HG03520 (cell line): ENCODE measurements around the gene CTNNA2.

ENCODE experiments used
- ATAC-seq: cut with Tn5 transposase; IDR thresholded peaks from one replicate; pipeline ENCODE4 v1.9.1; 2021; ENCODE audit warnings: mild to moderate bottlenecking, moderate library complexity; ENCODE audit not compliant: unreplicated experiment

CTNNA2 gene

DNA sequence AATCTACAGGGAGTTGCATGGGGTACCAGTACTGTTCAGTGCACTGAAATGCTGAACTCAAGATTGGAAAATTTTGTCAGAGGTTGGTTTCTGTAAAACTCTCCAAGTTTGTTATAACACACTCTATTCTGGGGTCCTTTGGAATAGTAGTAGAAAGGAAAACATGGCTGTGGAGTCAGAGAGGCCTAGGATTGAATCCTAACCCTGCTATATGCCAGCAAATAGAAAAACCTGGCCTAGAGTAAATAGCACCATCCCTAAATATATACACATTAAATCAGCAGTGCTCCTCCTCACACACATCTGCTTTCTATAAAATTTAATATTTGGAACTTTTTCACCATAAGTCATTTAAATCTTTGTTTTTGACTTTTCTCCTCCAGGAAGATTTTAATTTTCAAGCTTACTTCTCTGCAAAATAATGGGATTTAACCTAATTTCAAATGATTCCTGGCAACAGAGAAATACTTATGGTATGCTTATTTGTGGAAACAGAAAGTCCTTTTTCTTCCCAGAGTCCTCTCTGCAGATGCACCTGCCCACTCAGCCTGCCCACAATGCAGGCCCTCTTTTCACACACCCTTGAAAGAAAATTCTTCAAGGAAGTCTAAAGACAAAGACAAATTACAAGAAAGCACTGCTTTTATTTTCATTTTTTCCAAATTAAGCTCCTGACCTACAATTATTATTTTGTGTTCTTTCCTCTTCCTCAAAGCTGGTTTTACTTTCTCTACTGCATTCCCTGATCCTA, 989.2 kb downstream of the CTNNA2 start:
- ATAC-seq: no peak

DNA sequence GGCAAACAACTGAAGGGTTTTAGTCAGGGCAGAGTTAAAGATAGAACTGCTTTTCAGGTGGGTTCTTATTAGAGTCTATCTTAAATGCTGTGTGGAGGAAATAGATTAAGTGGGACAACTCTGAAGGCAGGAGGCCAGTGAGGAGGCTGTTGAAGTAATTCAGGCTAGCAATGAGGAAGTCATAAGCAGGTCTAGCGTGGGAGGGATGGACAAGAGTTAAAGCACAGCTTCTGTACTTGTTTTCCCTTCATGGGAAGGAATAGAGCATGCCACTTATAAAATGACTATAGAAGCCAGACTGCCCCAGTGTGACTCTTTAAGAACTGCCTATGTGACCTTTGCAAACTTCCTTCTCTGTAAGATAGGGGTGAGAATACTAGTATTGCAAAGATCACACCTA, 993.7 kb downstream of the CTNNA2 start:
- no peak for ATAC-seq

DNA sequence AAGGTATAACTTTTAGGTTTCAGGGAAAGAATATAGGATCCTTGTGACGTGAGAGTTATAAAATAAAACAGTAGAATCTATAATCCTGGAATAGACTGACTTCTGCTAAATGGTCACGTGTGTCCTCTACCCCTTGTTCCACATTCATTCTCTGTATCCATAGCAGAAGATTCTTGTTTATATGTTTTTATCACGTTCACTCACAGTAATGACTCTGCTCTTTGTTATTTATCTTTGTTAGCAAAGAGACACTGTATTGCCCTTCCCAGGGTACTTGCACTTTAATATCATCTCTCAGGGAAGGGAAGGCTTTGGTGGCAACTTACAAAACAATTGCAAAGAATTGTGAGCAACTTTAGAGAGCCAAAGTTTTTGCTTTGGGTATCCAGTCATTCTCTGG, 997.9 kb downstream of the CTNNA2 start:
- no peak for ATAC-seq

DNA sequence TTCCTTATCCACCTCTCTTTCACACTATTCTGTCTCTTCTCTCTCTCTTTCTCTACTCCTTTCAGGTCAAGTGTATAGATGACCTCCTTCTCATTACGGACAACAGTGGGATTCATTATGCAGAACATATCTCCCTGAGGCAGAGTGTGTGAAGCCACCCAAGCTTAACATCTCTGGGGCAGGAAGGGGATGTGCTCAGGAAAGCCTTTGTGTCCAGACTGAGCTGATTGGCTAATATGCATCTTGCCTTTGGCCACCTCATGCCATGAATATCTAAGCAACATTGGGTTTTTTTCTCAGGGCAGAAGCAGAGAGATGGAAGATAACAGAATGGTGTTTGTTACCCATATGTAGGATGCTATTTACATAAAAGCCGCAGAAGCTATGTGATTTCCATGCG, 1003.1 kb downstream of the CTNNA2 start:
- no peak for ATAC-seq

DNA sequence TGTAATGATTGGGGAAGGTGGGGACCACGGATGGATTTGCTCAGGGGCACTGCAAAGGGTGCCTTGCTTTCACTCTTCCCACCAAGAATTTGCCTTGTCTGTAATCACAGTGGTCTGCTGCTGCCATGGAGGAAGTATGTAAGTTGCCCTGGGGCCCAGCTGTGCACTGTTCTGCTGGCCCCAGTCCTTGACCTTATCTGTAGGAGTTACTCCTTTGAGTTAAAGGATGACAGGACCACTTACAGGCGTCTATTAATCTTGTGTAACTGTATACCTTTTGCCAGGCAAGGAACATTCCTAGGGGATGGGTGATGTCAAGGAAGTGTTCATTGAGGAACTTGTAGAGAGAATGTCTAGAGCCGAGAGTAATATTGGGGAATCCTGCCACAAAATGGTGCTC, 1004.5 kb downstream of the CTNNA2 start:
- ATAC-seq: no peak

DNA sequence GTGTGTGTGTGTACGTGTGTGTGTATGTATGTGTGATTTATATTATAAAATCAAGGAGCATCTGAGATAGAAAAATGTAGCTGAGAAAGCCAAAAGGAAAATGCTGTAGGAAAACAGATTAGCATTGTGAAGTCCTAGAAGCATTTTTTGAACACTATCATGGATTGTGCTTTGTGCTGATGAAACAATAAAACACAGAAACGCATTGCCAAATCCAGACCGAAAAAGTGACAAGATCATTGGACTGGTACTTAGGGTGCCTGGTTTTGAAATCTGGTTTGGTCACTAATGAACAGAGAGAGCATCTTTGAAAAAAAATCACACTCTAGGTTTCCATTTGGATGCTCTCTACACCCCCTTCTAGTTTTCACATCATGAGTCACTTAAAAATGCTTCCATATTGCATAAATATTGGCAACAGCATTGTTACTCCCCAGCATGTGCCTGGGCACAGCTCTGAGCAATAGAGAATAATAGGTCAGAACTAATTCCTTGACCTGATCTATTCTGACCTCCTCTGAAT, 1006.3 kb downstream of the CTNNA2 start:
- ATAC-seq: no peak

DNA sequence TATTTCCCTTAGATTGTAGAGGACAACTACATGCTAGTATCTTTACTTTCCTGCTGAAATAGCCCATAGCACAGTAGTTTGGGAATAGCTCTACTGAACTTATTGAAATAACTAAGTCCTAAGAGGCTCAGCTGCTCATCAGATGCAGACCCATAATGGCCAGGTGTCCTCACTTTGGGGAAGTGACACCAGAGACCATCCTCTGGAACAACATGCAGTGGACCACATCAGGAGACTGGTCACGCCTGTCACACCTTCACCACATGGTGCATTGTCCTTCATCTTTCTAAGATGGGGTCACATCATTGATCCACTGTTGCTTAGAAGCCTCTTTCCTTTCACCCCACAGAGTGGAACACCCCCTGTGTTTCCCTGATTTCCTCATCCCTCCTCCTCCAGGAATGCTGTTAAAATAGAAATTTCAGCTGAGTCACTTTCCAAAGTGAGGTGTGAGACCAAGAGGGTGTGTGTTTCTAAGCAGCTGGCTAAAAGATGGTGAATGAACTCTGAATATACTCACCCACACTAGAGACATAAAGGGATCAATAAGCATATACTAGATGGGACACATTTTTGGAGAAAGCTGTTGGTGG, 1006.9 kb downstream of the CTNNA2 start:
- ATAC-seq: no peak

DNA sequence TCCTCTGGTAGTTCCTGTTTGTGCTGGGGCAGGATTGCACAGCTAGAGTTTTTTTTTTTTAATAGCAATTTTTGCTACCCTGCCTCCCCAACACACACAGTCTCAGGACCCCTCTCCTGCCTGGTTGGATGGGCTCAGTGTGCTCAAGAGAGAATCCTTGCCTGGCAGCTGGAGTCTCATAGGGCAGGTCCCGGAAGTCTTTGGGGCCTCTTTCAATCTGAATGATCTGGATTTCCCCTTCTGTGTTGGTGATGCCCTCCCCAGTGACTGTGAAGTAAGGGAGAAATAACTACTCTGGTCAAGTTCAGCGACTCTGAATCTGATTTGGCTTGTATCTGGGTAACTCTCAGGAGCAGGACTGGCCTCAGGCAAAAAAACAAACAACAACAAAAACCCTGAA, 1012.3 kb downstream of the CTNNA2 start:
- ATAC-seq: no peak

DNA sequence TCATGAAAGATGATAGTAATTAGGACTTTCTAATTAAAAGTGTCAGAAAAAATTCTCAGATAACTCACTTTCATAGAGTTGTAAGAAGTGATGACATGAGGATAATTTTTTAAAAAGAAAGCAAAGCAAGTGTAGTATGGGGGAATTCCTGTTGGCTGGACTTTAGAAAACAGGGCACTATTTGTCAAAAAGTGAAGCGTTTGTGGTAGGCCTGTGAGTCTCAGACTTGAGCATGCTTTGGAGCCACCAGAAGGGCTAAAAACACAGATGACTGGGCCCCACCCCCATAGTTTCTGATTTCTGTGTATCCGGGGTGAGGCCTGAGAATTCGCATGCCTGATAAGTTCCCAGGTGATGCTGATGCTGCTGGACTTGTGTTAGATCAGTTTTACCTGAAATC, 1014.3 kb downstream of the CTNNA2 start:
- ATAC-seq: no peak

DNA sequence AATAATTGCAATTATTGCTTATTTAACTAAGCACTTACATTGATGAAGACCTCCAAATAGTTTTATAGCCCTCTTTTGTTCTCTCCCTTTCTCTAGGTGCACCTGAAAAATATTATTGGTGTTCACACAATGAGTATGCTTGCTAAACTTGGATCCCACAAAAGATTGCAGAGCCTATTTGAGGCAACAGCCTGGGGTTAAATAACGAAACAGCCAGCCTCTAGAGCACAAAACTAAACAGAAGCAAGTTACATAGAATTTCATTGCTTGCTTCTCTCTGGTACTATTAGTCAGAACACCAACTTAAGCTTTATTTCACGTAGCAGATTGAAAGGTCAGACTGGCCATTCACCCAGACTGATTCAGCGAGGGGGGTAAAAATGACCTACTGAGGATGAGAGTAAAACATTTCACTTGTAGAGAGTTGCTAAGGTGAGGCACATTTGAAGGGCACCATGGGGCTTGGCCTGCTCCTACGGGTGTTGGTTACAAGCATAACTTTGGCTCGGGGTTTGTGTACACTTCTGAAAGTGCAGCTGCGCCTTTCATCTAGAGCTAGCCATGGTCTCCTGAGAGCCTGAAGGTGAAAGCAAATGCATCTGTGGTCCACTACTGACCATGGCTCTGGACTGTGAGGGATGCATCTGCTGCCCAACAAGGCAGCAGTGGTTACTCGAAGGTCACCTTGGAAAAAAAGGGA, 1016.8 kb downstream of the CTNNA2 start:
- no peak for ATAC-seq

DNA sequence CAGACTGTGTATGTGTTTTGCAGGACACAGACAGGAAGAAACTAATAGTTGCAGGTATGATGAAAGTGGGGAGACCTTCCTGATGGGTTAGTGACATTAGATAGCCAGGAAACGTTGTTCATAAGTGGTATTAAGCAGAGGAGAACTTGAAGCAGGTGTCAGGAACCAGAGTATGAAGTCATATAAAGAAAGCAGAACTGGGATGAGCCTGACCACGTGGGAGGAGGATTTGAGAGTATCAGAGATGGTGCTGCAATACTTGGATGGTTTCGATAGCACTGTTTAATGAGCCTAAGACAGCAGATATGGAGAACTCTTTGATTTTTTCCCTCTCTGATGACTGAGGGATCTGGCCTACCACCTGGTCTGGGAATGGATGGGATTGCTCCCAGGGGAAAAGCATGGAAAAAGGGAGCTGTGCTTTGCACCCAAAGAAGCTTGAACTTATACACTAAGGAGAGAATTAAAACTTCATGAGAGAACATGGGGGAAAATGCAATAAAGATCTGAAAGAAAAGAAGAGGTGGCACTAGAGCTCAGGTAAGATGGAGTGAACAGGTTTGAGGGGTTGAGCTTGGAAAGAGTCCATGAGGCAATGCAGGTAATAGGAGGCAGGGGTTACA, 1017.7 kb downstream of the CTNNA2 start:
- peak; percentile 55 for ATAC-seq

DNA sequence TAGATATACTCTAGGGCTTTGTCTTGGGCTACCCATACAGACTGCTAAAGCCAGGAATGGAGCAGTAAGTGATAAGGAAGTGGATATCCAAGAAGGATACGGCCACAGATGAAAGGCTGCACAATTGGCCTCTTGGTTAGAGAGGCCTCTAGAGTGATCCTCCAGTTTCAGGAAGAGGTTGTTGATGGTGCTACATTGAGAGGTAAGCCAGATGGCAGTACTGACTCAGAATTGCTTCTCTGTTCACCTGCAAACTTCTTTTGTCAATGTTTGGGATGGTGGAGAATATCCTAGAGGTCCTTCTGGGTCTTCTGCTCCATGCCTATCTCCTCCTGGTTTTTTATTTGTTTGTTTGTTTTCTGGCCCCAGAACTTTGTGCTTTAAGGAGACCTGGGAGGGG, 1018.5 kb downstream of the CTNNA2 start:
- no peak for ATAC-seq

DNA sequence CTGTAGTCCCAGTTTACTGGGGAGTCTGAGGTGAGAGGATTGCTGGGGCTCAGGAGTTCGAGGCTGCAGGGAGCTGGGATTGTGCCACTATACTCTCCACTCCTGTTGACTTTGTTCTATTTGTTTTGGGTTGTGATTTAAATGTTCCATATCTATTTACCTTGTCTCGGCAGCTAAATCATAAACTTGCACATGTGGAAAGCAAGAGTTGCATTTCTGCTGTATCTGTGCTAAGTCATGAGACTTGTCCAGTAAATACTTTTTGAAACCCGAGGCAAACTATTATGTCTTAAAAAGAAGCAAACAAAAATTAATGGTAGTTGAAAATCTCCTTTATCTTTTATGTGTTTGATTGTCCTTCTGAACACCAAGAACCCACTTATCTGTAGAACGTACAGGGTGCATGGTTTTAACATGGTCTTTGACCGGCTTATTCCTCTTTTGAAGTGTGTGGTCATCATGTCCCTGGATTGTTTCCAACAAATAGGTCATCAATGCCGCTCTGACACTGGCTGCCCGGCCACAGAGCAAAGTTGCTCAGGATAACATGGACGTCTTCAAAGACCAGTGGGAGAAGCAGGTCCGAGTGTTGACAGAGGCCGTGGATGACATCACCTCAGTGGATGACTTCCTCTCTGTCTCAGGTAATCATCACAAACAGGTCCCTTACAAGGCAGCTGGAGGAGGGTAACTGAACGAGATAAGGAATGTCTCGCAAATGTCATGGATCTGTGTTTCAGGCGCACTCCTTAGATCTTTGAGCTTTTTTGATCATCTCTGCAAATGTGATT, 1032.8 kb downstream of the CTNNA2 start:
- ATAC-seq: no peak

DNA sequence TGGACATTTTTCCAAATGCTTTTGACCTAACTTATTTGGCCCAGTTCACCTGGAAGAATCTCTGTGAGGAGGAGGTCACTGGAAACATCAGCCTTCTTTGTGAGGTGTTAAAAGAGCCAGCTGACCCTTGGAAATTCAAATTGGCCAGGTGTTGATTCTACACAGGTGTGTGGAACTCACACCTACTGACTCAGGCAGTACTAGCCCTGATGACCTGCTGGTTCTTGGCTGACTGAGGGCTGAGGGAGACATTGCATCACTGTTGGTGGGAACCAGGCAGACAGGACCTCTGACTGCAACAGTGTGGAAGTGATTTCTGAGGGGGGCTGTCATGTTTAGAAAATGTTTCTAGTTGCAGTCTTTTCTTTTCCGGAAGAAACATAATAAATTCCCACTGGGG, 1033.9 kb downstream of the CTNNA2 start:
- no peak for ATAC-seq

DNA sequence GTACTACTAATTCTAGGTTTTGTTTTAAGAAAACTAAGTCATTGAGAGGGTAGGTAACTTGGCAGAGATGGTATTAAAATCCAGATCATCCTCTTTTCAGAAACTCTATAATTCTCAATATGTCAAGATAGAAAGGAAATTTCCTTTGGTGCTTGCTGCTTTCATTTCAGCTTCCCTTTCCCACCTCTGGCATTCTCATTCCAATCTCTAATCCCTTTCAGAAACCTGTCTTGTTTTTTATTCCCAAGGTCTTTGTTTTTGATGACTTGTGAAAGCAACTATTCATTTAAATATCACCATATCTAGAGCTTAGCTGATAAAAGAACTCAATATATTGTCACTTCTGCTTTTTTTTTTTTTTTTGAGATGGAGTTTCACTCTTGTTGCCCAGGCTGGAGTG, 1034.5 kb downstream of the CTNNA2 start:
- no peak for ATAC-seq

DNA sequence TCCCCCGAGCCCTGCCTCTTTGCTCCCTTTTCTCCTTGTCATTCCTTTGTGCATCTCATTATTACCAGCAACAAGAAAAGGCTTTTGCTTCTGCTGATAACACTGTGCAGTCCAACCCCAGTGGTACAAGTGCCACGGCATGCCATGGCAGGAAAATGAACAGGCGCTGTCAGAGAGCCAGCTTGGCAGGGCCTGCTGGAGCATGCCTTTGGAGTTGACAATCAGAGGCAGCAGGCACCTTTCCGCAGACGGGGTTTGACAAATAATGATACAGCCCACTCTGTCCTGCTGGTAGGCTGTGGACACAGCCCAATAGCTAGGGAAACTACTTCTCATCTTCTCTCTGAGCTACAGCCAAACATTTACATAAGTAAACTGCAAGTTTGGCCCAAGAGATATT, 1035.6 kb downstream of the CTNNA2 start:
- no peak for ATAC-seq

DNA sequence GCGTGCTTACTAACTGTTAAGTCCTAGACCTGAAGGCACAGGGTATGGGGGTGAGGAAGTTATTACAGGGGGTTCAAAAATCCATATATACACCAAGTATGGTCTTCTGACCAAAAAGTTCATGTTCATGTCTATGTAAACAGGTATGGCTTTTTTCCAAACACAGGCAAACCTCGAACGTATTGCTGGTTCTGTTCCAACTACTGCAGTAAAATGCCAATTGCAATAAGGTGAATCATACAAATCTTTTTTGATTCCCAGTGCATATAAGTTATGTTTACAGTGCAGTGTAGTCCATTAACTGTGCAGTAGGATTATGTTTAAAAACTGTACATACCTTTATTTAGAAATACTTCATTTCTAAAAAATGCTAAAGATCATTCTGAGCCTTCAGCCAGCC, 1037.0 kb downstream of the CTNNA2 start:
- no peak for ATAC-seq

DNA sequence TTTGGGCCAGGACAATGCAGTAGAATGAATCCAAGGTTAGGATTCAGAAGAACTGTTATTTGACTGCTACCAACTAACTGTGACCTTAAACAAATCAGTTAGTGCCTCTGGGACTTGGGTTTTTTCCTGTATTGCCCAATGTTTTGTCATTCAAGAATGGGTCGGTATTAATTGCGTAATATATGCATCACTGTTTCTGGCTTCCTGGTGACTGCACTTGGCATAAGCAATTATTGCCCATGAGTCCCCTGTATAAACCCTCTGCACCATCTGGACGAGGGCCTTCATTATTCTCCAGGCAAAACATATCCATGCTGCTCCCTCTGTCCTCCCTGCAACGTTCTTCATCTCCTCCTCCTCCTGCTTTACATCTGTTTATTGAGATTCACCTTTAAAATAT, 1047.5 kb downstream of the CTNNA2 start:
- ATAC-seq: no peak

DNA sequence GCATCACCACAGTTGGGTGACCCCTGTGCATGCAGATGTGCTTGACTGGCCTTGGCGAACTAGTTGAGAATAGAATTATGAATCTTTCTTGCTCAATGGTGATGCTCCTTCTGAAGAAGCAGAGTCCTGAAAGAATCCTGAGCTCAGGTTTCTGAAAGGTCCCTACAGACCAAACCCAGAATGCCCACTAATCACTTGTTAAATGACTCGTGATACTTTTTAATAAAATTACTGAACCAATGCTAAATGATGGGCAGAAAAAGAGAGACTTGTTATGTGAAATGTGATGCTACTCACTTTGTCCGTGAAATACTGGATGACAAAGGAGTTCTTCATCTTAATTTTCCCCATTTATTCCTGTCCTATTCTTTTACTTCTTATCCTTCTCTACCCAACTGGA, 1055.2 kb downstream of the CTNNA2 start:
- ATAC-seq: no peak

DNA sequence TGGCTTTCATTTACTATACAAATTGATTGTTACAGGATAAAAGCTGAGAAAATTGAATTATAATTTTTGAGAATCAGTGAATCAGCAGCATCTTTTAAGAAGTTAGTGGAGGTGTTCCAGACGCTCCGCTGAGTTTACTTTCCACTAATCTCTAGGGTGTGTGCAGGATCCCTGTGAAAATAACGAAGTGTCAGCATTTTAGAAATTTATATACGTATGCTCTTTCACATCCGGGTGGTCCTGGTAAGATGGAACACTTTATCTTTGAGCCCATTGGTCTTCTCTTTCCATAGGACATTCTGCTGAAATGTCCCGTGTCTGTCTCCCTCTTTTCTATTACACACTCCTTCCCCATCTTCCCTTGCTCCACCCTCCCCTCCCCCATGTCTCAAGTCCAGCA, 1060.3 kb downstream of the CTNNA2 start:
- ATAC-seq: no peak

DNA sequence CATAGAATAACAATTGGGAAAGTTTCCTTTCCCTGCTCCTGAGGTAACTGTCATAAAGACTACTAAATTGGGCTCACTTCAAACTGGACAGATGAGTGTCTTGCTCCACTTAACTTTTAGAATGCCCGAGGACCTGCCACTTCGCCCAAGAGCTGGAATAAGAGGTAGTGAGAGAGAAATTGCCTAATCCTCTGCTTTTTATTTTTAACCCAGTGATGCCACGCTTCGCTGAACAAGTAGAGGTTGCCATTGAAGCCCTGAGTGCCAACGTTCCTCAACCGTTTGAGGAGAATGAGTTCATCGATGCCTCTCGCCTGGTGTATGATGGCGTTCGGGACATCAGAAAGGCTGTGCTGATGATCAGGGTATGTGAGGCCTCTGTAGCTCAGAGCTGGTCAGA, 1061.1 kb downstream of the CTNNA2 start:
- no peak for ATAC-seq
